ENCODE data around the gene KMT2A.
A peak's percentile ranks its signal among the peaks of the same experiment; 100 is the strongest.
"Not testable (repeated sequence)": the region's sequence is repeated elsewhere in the genome, so short reads cannot be mapped to it uniquely, and the experiment has no call there.

KMT2A gene

DNA sequence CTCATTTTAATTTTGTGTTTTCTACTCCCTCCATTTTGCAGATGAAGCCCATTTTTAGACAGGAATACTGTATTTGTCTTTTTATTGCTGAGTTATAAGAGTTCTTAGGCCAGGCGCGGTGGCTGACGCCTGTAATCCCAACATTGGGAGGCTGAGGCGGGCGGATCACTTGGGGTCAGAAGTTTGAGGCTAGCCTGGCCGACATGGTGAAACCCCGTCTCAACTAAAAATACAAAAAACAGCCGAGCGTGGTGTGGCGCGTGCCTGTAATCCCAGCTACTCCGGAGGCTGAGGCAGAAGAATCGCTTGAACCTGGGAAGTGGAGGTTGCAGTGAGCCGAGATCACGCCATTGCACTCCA, 135.4 kb downstream of the KMT2A start:
- H3K4me3 Mint-ChIP-seq: peak overlapping the region; percentile 95 to 96
- H3K4me1 Mint-ChIP-seq: peaks cover 49% of the 10 kb centered on the region
- H3K9me3 Mint-ChIP-seq, ATAC-seq, H3K27me3 Mint-ChIP-seq, DNase-seq: not testable (repeated sequence)
- H3K27ac Mint-ChIP-seq: peak overlapping the region; percentile 95 to 97

DNA sequence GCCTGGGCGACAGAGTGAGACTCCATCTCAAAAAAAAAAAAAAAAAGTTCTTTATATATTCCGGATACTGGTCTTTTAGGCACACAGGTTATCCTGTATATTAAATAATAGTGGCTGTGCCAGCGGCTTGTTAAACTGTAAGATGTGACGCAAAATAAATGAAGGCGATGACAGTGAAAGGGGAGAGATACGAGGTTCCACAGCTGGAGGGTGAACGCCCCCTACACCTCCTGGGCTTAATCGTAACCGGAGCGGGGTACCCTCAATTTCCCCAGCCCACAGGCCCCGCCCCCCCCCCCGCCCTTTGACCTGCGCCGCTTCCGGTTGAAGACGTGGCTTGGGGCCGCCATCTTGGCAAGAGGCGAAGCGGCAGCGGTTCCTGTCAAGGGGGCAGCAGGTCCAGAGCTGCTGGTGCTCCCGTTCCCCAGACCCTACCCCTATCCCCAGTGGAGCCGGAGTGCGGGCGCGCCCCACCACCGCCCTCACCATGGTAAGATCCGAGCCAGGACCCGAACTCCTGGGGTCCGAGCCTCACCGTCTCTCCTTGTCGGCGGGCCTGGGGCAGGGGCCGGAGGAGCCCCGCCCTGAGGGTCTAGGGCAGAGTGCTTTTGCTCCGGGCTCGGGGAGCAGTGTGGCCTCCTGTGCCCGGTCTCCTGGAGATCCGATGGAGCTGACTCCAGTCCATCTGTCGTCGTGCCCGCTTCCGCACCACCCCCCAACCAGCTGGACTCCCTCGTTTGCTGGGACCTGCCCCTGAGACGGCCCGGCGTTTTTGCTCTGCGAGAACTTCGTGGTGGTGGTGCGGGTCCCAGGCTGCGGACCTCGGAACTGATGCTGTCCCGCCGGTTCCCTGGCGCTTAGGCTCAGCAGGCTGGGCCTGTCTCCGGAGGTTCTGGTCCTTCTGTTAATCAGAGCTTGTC, 136.0 kb downstream of the KMT2A start, which contains the start of gene ARCN1:
Gene ARCN1 (plus strand): TSS at position 349 of the 920 bp plus-strand sequence. CDS start 139 bp downstream, at position 488.
- peak within 1 kb of the TSS; percentile 95 to 97 for H3K27ac Mint-ChIP-seq
- H3K4me1 Mint-ChIP-seq: peaks cover 56% of the 10 kb centered on the region
- peak within 1 kb of the TSS; percentile 95 to 96 for H3K4me3 Mint-ChIP-seq
- H3K9me3 Mint-ChIP-seq: no peaks in the 10 kb centered on the region
- no peaks in the 10 kb centered on the region for H3K27me3 Mint-ChIP-seq
- peak; percentile 86 for ATAC-seq
- peak; percentile 73 to 78 for DNase-seq

DNA sequence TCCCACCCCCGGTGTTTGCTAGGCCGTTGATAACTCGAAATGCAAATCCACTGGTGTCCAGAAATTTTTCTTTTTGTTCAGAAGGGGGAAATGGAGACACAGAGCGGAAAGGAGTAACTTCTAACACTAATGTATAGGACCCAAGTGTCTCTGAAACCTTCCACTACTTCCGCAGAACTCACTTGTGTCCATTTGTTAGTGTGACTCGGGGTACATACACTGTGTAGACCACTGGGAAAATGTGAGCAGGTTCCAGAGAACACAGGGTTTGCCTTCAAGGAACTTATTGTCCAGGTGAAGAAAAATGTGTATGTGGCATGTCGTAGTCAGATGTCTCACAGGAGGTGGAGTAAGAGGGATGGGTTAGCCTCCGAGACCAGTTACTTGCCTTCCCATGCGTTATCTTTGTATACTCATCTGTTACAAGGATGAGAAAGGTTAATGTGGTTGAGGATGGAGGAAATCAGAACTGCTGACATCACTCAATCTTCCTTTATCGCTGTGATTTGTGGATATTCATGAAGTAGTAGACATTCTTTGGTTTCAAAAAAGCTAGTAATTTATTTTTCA, 136.8 kb downstream of the KMT2A start:
- DNase-seq (peak; percentile 12 to 23), ATAC-seq (peak; percentile 83)
- no peaks in the 10 kb centered on the region for H3K9me3 Mint-ChIP-seq
- peak overlapping the region; percentile 95 to 96 for H3K4me3 Mint-ChIP-seq
- H3K27ac Mint-ChIP-seq: peak overlapping the region; percentile 95 to 97
- no peaks in the 10 kb centered on the region for H3K27me3 Mint-ChIP-seq
- H3K4me1 Mint-ChIP-seq: peaks cover 61% of the 10 kb centered on the region

DNA sequence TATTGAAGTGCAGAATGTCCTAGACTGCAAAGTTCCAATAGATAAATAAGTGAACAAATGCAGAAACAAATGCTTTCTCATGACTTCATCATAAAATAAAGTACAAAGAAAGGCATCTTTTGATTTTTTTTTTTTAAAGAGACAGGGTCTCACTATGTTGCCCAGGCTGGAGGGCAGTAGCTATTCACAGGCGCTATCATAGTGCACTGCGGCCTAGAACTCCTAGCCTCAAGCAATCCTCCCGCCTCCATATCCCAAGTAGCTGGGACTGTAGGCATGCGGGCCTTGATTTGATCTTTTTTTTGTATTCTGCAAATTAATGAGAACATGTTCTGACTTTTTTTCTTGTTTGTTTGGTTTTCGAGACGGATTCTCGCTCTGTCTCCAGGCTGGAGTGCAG, 138.3 kb downstream of the KMT2A start:
- DNase-seq (no peak), ATAC-seq (no peak)
- Mint-ChIP-seq H3K27me3 (no peaks in the 10 kb centered on the region), H3K9me3 (no peaks in the 10 kb centered on the region), H3K4me3 (peak overlapping the region; percentile 62 to 71), H3K27ac (no peak overlapping the region), H3K4me1 (peaks cover 61% of the 10 kb centered on the region)

Measured in stimulated activated naive CD8-positive, alpha-beta T cell treated with anti-CD3 and anti-CD28 coated beads, Interleukin-15, amount 100 ng/mL, for 72 hours (primary cell).